Measurements from ENCODE around the gene NUP153.
"Not testable (repeated sequence)": the region's sequence is repeated elsewhere in the genome, so short reads cannot be mapped to it uniquely, and the experiment has no call there.

NUP153 gene

GRCh38 chr6:17593246-17593645 lies 113.5 kb downstream of the NUP153 start:
- Histone ChIP-seq H3K27ac (no peak overlapping the region), H3K4me3 (no peak overlapping the region)
- DNase-seq (ENCODE audit: low spot score), result no peak
- TF ChIP-seq, protein P1, sequence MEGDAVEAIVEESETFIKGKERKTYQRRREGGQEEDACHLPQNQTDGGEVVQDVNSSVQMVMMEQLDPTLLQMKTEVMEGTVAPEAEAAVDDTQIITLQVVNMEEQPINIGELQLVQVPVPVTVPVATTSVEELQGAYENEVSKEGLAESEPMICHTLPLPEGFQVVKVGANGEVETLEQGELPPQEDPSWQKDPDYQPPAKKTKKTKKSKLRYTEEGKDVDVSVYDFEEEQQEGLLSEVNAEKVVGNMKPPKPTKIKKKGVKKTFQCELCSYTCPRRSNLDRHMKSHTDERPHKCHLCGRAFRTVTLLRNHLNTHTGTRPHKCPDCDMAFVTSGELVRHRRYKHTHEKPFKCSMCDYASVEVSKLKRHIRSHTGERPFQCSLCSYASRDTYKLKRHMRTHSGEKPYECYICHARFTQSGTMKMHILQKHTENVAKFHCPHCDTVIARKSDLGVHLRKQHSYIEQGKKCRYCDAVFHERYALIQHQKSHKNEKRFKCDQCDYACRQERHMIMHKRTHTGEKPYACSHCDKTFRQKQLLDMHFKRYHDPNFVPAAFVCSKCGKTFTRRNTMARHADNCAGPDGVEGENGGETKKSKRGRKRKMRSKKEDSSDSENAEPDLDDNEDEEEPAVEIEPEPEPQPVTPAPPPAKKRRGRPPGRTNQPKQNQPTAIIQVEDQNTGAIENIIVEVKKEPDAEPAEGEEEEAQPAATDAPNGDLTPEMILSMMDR (IDR thresholded peaks at IDR 0.05), result no peak

DNA sequence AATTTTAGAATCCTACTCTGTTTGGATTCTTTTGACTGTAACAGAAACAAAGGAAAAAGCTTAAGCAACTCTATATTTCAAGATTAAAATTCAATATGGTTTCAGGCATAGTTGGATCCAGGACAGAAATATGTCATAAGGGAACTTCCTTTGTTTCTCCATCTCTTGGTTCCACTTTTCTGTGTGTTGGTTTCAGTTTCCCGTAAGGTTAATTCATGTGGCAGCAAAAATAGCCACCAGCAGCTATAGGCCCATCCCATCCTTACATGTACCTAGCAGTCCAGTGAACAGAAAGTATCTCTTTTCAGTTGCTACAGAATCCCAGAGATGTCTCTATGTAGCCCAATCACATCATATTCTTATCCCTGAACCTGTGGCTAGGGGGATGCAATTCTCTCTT lies 115.4 kb downstream of the NUP153 start:
- Histone ChIP-seq H3K4me3 (no peak overlapping the region), H3K27ac (no peak overlapping the region)
- no peak for DNase-seq (ENCODE audit: low spot score)
- TF ChIP-seq, protein P1 (IDR thresholded peaks at IDR 0.05), result no peak

DNA sequence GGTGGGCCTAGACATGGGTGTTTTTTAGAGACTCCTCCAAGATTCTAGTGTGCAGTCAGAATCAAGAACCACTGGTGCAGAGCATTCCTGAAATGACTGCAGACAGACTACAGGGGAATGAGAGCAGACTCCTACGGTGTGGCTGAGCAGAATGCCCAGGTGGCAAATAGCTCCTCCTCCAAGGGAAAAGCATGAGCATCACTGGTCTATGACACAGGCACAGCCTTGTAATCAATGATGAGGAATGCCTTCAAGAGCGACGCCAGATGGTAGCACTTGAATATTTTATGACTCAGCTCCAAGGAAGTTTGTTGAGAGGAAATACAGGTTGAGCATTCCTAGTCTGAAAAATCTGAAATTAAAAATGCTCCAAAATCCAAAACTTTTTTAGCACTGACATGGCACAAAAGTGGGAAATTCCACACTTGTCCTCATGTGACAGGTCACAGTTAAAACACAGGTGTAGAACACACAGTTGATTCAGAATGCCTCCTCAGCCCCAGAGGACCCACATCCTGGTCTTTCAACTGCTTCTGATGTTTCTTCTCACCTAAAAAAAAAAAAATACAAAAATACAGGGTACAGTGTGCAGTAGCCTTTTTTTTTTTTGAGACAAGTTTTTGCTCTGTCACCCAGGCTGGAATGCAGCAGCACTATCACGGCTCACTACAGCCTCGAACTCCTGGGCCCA lies 117.2 kb downstream of the NUP153 start:
- no peak for DNase-seq (ENCODE audit: low spot score)
- Histone ChIP-seq H3K4me3 (no peak overlapping the region), H3K27ac (no peak overlapping the region)
- TF ChIP-seq, protein P1 (IDR thresholded peaks at IDR 0.05), result no peak

DNA sequence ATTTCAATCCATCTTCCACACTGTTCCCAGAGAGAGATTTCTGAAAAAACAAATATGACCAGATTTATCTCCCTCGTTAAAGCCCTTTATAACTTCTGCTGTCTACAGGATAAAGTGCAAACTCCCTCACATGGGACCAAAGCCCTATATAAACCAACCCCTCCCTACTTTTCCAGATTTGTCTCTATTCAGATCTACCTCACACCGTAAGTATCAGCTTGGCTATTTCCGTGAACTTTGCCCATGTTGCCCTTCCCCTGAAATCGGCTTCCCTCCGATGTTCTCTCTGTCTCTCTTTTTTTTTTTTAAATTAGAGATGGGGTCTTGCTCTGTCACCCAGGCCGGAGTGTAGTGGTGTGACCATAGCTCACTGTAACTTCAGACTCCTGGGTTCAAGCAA lies 118.7 kb downstream of the NUP153 start:
- TF ChIP-seq, protein P1 (IDR thresholded peaks at IDR 0.05), result no peak
- Histone ChIP-seq H3K27ac (no peak overlapping the region), H3K4me3 (no peak overlapping the region)
- no peak for DNase-seq (ENCODE audit: low spot score)

- not testable (repeated sequence) for H3K4me3 ChIP-seq; DNase-seq (ENCODE audit: low spot score); H3K27ac ChIP-seq
These were observed 120.1 kb downstream of the NUP153 start for GRCh38 chr6:17586623-17587022.

GRCh38 chr6:17585766-17586490 lies 120.8 kb downstream of the NUP153 start:
- Histone ChIP-seq H3K4me3 (no peak overlapping the region), H3K27ac (no peak overlapping the region)
- TF ChIP-seq, protein P1 (IDR thresholded peaks at IDR 0.05), result no peak
- DNase-seq (ENCODE audit: low spot score), result no peak

GRCh38 chr6:17584241-17584803 lies 122.4 kb downstream of the NUP153 start:
- Histone ChIP-seq H3K4me3 (peak overlapping the region; percentile 35), H3K27ac (peak overlapping the region; percentile 57 to 70)
- TF ChIP-seq, protein P1 (IDR thresholded peaks at IDR 0.05), result peak; percentile 83
- no peak for DNase-seq (ENCODE audit: low spot score)

Data from coronary artery (tissue), 2 donors.